ENCODE measurements around the gene LRPPRC.

The LRPPRC gene

DNA sequence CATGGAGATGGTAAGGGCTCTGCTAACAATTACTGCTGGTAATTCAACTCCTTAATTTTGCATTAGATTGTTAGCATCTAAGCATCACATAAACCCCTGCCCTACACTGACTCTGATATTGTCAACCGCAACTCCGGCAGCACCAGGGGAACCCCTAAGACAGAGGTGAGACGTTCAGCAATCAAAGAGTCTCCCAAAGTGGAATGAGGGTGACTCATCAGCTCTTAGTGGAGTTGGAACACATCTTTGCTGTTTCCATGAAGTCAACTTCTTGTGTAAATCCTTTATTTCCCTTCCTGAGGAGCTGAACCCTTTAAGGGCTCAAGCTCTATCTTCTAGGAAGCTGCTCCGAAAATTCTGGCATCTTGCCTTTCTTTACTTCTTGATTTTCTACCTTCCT is 104.9 kb downstream of the LRPPRC start:
- TF ChIP-seq, protein P1, sequence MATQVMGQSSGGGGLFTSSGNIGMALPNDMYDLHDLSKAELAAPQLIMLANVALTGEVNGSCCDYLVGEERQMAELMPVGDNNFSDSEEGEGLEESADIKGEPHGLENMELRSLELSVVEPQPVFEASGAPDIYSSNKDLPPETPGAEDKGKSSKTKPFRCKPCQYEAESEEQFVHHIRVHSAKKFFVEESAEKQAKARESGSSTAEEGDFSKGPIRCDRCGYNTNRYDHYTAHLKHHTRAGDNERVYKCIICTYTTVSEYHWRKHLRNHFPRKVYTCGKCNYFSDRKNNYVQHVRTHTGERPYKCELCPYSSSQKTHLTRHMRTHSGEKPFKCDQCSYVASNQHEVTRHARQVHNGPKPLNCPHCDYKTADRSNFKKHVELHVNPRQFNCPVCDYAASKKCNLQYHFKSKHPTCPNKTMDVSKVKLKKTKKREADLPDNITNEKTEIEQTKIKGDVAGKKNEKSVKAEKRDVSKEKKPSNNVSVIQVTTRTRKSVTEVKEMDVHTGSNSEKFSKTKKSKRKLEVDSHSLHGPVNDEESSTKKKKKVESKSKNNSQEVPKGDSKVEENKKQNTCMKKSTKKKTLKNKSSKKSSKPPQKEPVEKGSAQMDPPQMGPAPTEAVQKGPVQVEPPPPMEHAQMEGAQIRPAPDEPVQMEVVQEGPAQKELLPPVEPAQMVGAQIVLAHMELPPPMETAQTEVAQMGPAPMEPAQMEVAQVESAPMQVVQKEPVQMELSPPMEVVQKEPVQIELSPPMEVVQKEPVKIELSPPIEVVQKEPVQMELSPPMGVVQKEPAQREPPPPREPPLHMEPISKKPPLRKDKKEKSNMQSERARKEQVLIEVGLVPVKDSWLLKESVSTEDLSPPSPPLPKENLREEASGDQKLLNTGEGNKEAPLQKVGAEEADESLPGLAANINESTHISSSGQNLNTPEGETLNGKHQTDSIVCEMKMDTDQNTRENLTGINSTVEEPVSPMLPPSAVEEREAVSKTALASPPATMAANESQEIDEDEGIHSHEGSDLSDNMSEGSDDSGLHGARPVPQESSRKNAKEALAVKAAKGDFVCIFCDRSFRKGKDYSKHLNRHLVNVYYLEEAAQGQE (IDR thresholded peaks at IDR 0.05; ENCODE audit: insufficient read depth in 1 of 2, low read depth in 2 of 2, low read length in 2 of 2): no peak
- TF ChIP-seq FOXP2 (optimal IDR thresholded peaks at IDR 0.05; ENCODE audit: borderline replicate concordance, extremely low read depth, extremely low read length, insufficient read depth) (no peak), SIN3A (IDR thresholded peaks at IDR 0.05; ENCODE audit: borderline replicate concordance, insufficient read depth, low read length) (no peak), TAF1 (IDR thresholded peaks at IDR 0.05; ENCODE audit: borderline replicate concordance, insufficient read depth, low read length) (no peak)

DNA sequence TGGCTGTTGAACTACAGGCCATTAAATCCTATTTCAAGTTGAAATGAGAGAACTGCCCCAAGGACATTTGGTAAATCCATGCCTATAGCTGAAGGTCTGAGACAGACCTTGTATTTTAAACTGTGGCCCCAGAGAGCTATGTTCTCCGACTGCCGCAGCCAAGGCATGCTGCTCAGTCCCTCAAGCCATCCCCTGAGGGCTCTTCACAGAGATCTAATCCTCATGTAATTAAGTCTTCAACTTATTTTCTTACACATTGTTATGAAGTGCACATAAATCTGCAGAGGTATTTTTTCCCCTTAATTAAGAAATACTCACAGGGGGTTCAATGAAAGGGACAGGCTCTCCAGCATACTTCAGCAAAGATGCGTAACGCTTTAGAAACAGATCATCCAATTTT is 106.4 kb downstream of the LRPPRC start:
- TF ChIP-seq POLR2AphosphoS5 (IDR thresholded peaks at IDR 0.05; ENCODE audit: low read depth, low read length) (no peak), TAF1 (IDR thresholded peaks at IDR 0.05; ENCODE audit: borderline replicate concordance, insufficient read depth, low read length) (no peak)

DNA sequence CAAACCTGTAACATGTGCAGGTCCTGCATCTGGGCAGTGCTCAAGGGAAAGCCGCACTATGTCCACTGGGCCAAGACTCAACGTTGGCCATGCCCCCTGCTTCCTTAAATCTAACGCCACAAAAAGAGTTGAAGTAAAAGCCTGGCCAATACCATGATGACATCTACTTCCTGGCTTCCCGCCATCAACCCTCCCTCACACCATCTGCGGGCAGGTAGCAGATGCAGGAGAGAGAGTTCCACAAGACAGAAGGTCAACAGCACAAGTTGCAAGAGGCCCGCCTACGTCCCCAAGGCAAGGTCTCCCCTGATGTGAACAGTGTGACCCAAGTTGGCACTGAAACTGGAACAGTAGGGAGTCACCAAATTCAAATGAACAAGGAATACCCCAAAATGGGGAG is 108.6 kb downstream of the LRPPRC start:
- TF ChIP-seq POLR2AphosphoS5 (IDR thresholded peaks at IDR 0.05; ENCODE audit: low read depth, low read length): no peak
- TF ChIP-seq, protein P1 (IDR thresholded peaks at IDR 0.05; ENCODE audit: insufficient read depth in 1 of 2, low read depth in 2 of 2, low read length in 2 of 2): no peak
- no peak for TF ChIP-seq FOXP2 (optimal IDR thresholded peaks at IDR 0.05; ENCODE audit: borderline replicate concordance, extremely low read depth, extremely low read length, insufficient read depth)
- TF ChIP-seq SIN3A (IDR thresholded peaks at IDR 0.05; ENCODE audit: borderline replicate concordance, insufficient read depth, low read length): no peak
- TF ChIP-seq TAF1 (IDR thresholded peaks at IDR 0.05; ENCODE audit: borderline replicate concordance, insufficient read depth, low read length): no peak

DNA sequence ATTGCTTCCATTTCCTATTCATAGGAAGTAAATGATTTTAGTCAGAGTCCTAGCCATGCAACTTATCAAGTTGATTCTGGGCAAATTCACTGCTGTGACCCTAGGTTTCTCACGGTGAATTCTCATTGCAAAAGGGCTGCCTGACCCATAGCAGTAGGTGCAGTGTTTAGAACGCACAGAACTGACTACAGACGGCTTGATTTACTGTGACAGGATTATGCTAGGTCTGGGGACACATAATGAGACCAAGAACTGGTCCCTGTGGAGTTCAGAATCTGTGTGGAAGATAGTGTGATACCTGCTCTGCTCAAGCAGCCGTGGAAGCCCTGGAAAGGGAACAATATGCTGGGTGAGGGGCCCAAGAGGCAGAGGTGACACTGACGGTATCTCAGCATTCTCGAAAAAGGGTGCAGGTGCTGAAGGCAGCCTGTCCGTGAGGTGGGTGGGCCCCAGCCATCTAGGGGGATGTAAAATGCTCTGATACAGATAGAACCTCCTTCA is 110.6 kb downstream of the LRPPRC start:
- TF ChIP-seq POLR2AphosphoS5 (IDR thresholded peaks at IDR 0.05; ENCODE audit: low read depth, low read length) (no peak; the same call in 1 of the 2 replicates), TAF1 (IDR thresholded peaks at IDR 0.05; ENCODE audit: borderline replicate concordance, insufficient read depth, low read length) (no peak)
- TF ChIP-seq, protein P1 (IDR thresholded peaks at IDR 0.05; ENCODE audit: insufficient read depth in 1 of 2, low read depth in 2 of 2, low read length in 2 of 2): no peak

DNA sequence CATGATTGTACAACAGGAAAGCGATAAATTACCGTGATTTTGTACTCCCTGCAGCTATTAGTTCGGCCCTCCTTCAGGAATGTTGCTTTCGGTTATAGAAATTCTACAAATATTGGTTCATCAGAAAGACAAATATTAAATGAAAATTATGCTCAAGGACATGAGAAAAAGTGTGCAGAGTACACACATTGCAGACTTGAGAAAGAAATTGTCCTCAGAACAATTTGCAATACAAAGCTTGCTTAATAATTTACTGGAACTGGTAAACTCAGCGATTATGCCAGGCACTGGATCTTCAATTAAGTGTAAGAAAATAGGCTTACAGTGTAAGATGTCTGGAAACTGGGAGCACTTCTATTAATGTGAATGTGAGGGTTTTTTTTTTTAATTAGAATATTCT is 111.1 kb downstream of the LRPPRC start:
- TF ChIP-seq POLR2AphosphoS5 (IDR thresholded peaks at IDR 0.05; ENCODE audit: low read depth, low read length): no peak
- TF ChIP-seq, protein P1 (IDR thresholded peaks at IDR 0.05; ENCODE audit: insufficient read depth in 1 of 2, low read depth in 2 of 2, low read length in 2 of 2): no peak
- TF ChIP-seq TAF1 (IDR thresholded peaks at IDR 0.05; ENCODE audit: borderline replicate concordance, insufficient read depth, low read length): no peak
- TF ChIP-seq SIN3A (IDR thresholded peaks at IDR 0.05; ENCODE audit: borderline replicate concordance, insufficient read depth, low read length): no peak
- no peak for TF ChIP-seq FOXP2 (optimal IDR thresholded peaks at IDR 0.05; ENCODE audit: borderline replicate concordance, extremely low read depth, extremely low read length, insufficient read depth)

Data from PFSK-1 (cell line).